GM23338 (cell line): ENCODE measurements around the gene STK16.

Source experiments
- CREB1 ChIP-seq: fragments of 250-450 bp; sonication (Bioruptor Pico); IDR thresholded peaks from 2 replicates; pipeline ENCODE4 v1.5.0; 2020; ENCODE audit warnings: low read depth, mild to moderate bottlenecking, moderate library complexity
- EZH2 ChIP-seq: fragments of 200-600 bp; sonication (generic); IDR thresholded peaks from one replicate; pipeline ENCODE4 v1.8.0; 2017; ENCODE audit warnings: antibody characterized with exemption, mild to moderate bottlenecking, low read depth; ENCODE audit not compliant: unreplicated experiment
- POLR2AphosphoS5 ChIP-seq: IDR thresholded peaks from 2 replicates; pipeline ENCODE4 v1.6.1; 2016; ENCODE audit warnings: antibody characterized with exemption, low read depth
- TF ChIP-seq, protein P1 (sequence below), 2 experiments: fragments of 200-600 bp in 1 of 2; sonication (generic) in 1 of 2; conservative IDR thresholded peaks; 2 replicates each; pipeline versions ENCODE4 v1.5.1 to v1.6.1; 2016 to 2017; ENCODE audit warnings: antibody characterized with exemption in 2 of 2, low read depth in 2 of 2, mild to moderate bottlenecking in 2 of 2, moderate library complexity in 1 of 2

DNA sequence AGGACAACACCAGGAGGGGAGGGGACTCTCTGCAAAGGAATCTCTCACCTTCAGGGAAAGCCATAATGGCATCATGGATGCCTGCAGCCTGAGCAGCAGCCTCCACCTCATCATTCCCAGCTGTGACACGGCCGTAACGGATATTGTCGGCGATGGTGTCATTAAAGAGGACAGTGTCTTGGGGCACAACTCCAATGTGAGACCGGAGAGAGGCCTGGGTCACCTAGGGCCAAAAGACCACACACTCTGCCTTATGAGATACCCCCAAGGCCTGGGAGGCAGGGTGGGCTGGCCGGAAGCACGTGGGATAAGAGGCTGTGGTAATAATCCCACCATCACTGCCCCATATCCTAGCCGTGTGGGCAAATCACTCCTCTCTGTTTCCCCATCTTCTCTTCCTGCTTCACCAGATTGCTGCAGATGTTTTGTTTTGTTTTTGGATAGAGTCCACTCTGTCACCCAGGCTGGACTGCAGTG lies 34.4 kb upstream of the STK16 start:
- TF ChIP-seq, protein P1, sequence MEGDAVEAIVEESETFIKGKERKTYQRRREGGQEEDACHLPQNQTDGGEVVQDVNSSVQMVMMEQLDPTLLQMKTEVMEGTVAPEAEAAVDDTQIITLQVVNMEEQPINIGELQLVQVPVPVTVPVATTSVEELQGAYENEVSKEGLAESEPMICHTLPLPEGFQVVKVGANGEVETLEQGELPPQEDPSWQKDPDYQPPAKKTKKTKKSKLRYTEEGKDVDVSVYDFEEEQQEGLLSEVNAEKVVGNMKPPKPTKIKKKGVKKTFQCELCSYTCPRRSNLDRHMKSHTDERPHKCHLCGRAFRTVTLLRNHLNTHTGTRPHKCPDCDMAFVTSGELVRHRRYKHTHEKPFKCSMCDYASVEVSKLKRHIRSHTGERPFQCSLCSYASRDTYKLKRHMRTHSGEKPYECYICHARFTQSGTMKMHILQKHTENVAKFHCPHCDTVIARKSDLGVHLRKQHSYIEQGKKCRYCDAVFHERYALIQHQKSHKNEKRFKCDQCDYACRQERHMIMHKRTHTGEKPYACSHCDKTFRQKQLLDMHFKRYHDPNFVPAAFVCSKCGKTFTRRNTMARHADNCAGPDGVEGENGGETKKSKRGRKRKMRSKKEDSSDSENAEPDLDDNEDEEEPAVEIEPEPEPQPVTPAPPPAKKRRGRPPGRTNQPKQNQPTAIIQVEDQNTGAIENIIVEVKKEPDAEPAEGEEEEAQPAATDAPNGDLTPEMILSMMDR (conservative IDR thresholded peaks at IDR 0.05; ENCODE audit: low read depth in 2 of 2) = no peak
- TF ChIP-seq POLR2AphosphoS5 (no peak), CREB1 (CRISPR knock-in tag) (no peak), EZH2 (no peak)
